ENCODE results near the gene TRIO. TPM values are rescaled to one million over a fixed set of nuclear protein-coding genes. Genes with fewer than 3 reads are reported as not detected.

TRIO gene
- total RNA-seq, 1 experiment from 2014 or later, result 88.8 TPM

- peaks cover 39% of the 10 kb centered on the region for H3K36me3 Mint-ChIP-seq
- H3K9me3 Mint-ChIP-seq, result no peaks in the 10 kb centered on the region
- POLR2A ChIA-PET, result no interaction called here
- TF ChIP-seq TCF7 (CRISPR knock-in tag; IDR thresholded peaks at IDR 0.05; ENCODE audit: low read depth) (no peak), ZNF263 (CRISPR knock-in tag; IDR thresholded peaks at IDR 0.05; ENCODE audit: low read depth) (no peak), NR1H2 (CRISPR knock-in tag; IDR thresholded peaks at IDR 0.05) (no peak), GTF2I (CRISPR knock-in tag; conservative IDR thresholded peaks at IDR 0.05) (no peak), CBFB (CRISPR knock-in tag; IDR thresholded peaks at IDR 0.05; ENCODE audit: low read depth) (no peak), GABPB1 (CRISPR knock-in tag; IDR thresholded peaks at IDR 0.05) (no peak), TP53 (CRISPR knock-in tag; IDR thresholded peaks at IDR 0.05) (no peak), CREB1 (CRISPR knock-in tag; IDR thresholded peaks at IDR 0.05) (no peak), PRDM15 (CRISPR knock-in tag; IDR thresholded peaks at IDR 0.05) (no peak), ESRRA (CRISPR knock-in tag; IDR thresholded peaks at IDR 0.05; ENCODE audit: borderline replicate concordance) (no peak), JAZF1 (CRISPR knock-in tag; IDR thresholded peaks at IDR 0.05) (no peak), ZNF512 (CRISPR knock-in tag; IDR thresholded peaks at IDR 0.05; ENCODE audit: borderline replicate concordance) (no peak), ZNF138 (CRISPR knock-in tag; conservative IDR thresholded peaks at IDR 0.05) (no peak), ATF2 (CRISPR knock-in tag; IDR thresholded peaks at IDR 0.05; ENCODE audit: borderline replicate concordance, low read depth) (no peak), CDX4 (CRISPR knock-in tag; IDR thresholded peaks at IDR 0.05; ENCODE audit: borderline replicate concordance) (no peak)
- TF ChIP-seq, protein P1, sequence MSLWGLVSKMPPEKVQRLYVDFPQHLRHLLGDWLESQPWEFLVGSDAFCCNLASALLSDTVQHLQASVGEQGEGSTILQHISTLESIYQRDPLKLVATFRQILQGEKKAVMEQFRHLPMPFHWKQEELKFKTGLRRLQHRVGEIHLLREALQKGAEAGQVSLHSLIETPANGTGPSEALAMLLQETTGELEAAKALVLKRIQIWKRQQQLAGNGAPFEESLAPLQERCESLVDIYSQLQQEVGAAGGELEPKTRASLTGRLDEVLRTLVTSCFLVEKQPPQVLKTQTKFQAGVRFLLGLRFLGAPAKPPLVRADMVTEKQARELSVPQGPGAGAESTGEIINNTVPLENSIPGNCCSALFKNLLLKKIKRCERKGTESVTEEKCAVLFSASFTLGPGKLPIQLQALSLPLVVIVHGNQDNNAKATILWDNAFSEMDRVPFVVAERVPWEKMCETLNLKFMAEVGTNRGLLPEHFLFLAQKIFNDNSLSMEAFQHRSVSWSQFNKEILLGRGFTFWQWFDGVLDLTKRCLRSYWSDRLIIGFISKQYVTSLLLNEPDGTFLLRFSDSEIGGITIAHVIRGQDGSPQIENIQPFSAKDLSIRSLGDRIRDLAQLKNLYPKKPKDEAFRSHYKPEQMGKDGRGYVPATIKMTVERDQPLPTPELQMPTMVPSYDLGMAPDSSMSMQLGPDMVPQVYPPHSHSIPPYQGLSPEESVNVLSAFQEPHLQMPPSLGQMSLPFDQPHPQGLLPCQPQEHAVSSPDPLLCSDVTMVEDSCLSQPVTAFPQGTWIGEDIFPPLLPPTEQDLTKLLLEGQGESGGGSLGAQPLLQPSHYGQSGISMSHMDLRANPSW (CRISPR knock-in tag; conservative IDR thresholded peaks at IDR 0.05; ENCODE audit: low read depth), result no peak
- TF ChIP-seq, protein P2, sequence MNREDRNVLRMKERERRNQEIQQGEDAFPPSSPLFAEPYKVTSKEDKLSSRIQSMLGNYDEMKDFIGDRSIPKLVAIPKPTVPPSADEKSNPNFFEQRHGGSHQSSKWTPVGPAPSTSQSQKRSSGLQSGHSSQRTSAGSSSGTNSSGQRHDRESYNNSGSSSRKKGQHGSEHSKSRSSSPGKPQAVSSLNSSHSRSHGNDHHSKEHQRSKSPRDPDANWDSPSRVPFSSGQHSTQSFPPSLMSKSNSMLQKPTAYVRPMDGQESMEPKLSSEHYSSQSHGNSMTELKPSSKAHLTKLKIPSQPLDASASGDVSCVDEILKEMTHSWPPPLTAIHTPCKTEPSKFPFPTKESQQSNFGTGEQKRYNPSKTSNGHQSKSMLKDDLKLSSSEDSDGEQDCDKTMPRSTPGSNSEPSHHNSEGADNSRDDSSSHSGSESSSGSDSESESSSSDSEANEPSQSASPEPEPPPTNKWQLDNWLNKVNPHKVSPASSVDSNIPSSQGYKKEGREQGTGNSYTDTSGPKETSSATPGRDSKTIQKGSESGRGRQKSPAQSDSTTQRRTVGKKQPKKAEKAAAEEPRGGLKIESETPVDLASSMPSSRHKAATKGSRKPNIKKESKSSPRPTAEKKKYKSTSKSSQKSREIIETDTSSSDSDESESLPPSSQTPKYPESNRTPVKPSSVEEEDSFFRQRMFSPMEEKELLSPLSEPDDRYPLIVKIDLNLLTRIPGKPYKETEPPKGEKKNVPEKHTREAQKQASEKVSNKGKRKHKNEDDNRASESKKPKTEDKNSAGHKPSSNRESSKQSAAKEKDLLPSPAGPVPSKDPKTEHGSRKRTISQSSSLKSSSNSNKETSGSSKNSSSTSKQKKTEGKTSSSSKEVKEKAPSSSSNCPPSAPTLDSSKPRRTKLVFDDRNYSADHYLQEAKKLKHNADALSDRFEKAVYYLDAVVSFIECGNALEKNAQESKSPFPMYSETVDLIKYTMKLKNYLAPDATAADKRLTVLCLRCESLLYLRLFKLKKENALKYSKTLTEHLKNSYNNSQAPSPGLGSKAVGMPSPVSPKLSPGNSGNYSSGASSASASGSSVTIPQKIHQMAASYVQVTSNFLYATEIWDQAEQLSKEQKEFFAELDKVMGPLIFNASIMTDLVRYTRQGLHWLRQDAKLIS (CRISPR knock-in tag; IDR thresholded peaks at IDR 0.05; ENCODE audit: borderline replicate concordance), result no peak
- H3K27me3 Mint-ChIP-seq (ENCODE audit: low read depth), result no peaks in the 10 kb centered on the region
- CTCF ChIA-PET, result interaction anchor here (1.2 kb wide), 1 partner anchor 255 kb away, joined by 3 read pairs; no protein-coding TSS in a partner anchor
- ATAC-seq (no peak), DNase-seq (ENCODE audit: low spot score) (no peak)
- no peak overlapping the region for H3K4me3 Mint-ChIP-seq
- no peak overlapping the region for H3K27ac Mint-ChIP-seq
- peaks cover 45% of the 10 kb centered on the region for H3K4me1 Mint-ChIP-seq
These were observed 241.9 kb downstream of the TRIO start for GRCh38 chr5:14385019-14385418.
